HepG2 (cell line): ENCODE results near the gene NDUFAF5. TPM values are rescaled to one million over a fixed set of nuclear protein-coding genes. Genes with fewer than 3 reads are reported as not detected.

ENCODE experiments used
- BORCS8-MEF2B ChIP-seq: sonication (generic); formaldehyde crosslinking; IDR thresholded peaks from 2 replicates; pipeline ENCODE4 v1.8.0; 2022; ENCODE audit warnings: mild to moderate bottlenecking, missing genetic modification reagents
- E2F2 ChIP-seq: sonication (generic); formaldehyde crosslinking; IDR thresholded peaks from 2 replicates; pipeline ENCODE4 v1.4.0; 2020; ENCODE audit warnings: missing genetic modification reagents, borderline replicate concordance
- FUBP1 ChIP-seq: sonication (generic); formaldehyde crosslinking; IDR thresholded peaks from 2 replicates; pipeline ENCODE4 v1.5.1; 2020; ENCODE audit warnings: missing genetic modification reagents, mild to moderate bottlenecking, borderline replicate concordance
- GFI1 ChIP-seq: sonication (generic); formaldehyde crosslinking; IDR thresholded peaks from 2 replicates; pipeline ENCODE4 v1.5.0; 2020; ENCODE audit warnings: missing genetic modification reagents, mild to moderate bottlenecking, borderline replicate concordance
- HNRNPH1 ChIP-seq: fragments of 200-400 bp; formaldehyde crosslinking; optimal IDR thresholded peaks from 2 replicates; pipeline ENCODE3; 2017; ENCODE audit warnings: mild to moderate bottlenecking, low read depth, low read length
- HOXA3 ChIP-seq: sonication (generic); formaldehyde crosslinking; IDR thresholded peaks from 2 replicates; pipeline ENCODE4 v1.5.0; 2020; ENCODE audit warnings: missing genetic modification reagents
- JDP2 ChIP-seq: sonication (generic); formaldehyde crosslinking; IDR thresholded peaks from 2 replicates; pipeline ENCODE4 v1.8.1; 2022; ENCODE audit warnings: missing genetic modification reagents, borderline replicate concordance
- KMT2A ChIP-seq: sonication (generic); formaldehyde crosslinking; IDR thresholded peaks from 2 replicates; pipeline ENCODE4 v1.4.0; 2020; ENCODE audit warnings: missing genetic modification reagents
- LRRFIP1 ChIP-seq: sonication (generic); formaldehyde crosslinking; conservative IDR thresholded peaks from 2 replicates; pipeline ENCODE4 v1.4.0; 2020; ENCODE audit warnings: missing genetic modification reagents
- NFKB2 ChIP-seq: sonication (generic); formaldehyde crosslinking; IDR thresholded peaks from 2 replicates; pipeline ENCODE4 v1.4.0; 2020; ENCODE audit warnings: missing genetic modification reagents, borderline replicate concordance
- PRDM4 ChIP-seq: sonication (generic); formaldehyde crosslinking; IDR thresholded peaks from 2 replicates; pipeline ENCODE4 v1.9.0; 2021; ENCODE audit warnings: missing genetic modification reagents, borderline replicate concordance
- RBM22 ChIP-seq: fragments of 200-400 bp; formaldehyde crosslinking; optimal IDR thresholded peaks from 2 replicates; pipeline ENCODE3; 2017; ENCODE audit warnings: mild to moderate bottlenecking, low read length, moderate library complexity
- SAFB2 ChIP-seq: sonication (generic); formaldehyde crosslinking; IDR thresholded peaks from 2 replicates; pipeline ENCODE4 v1.5.1; 2020; ENCODE audit warnings: missing genetic modification reagents, low read depth, mild to moderate bottlenecking, borderline replicate concordance
- SMAD9 ChIP-seq: sonication (generic); formaldehyde crosslinking; IDR thresholded peaks from 2 replicates; pipeline ENCODE4 v1.5.1; 2020; ENCODE audit warnings: mild to moderate bottlenecking, missing genetic modification reagents
- SSRP1 ChIP-seq: IDR thresholded peaks from 2 replicates; pipeline ENCODE4 v1.6.1; 2016; ENCODE audit warnings: control low read depth
- TEAD3 ChIP-seq: optimal IDR thresholded peaks from 2 replicates; pipeline ENCODE3; 2016; ENCODE audit warnings: borderline replicate concordance
- ZFX ChIP-seq: sonication (generic); formaldehyde crosslinking; IDR thresholded peaks from 2 replicates; pipeline ENCODE4 v1.4.0; 2020; ENCODE audit warnings: mild to moderate bottlenecking, low read depth, missing genetic modification reagents, moderate library complexity
- ZNF263 ChIP-seq: sonication (generic); formaldehyde crosslinking; IDR thresholded peaks from 2 replicates; pipeline ENCODE4 v1.4.0; 2020; ENCODE audit warnings: missing genetic modification reagents
- ZNF34 ChIP-seq: sonication (generic); formaldehyde crosslinking; IDR thresholded peaks from 2 replicates; pipeline ENCODE4 v1.4.0; 2020; ENCODE audit warnings: mild to moderate bottlenecking, missing genetic modification reagents, borderline replicate concordance
- ZNF350 ChIP-seq: sonication (generic); formaldehyde crosslinking; IDR thresholded peaks from 2 replicates; pipeline ENCODE4 v1.4.0; 2020; ENCODE audit warnings: mild to moderate bottlenecking, low read depth, missing genetic modification reagents, borderline replicate concordance
- ZNF510 ChIP-seq: sonication (generic); formaldehyde crosslinking; IDR thresholded peaks from 2 replicates; pipeline ENCODE4 v1.4.0; 2020; ENCODE audit warnings: low read depth, mild to moderate bottlenecking, missing genetic modification reagents
- ZNF589 ChIP-seq: sonication (generic); formaldehyde crosslinking; conservative IDR thresholded peaks from 2 replicates; pipeline ENCODE4 v1.8.0; 2022; ENCODE audit warnings: mild to moderate bottlenecking, moderate library complexity, missing genetic modification reagents
- ZSCAN20 ChIP-seq: sonication (generic); formaldehyde crosslinking; IDR thresholded peaks from 2 replicates; pipeline ENCODE4 v1.4.0; 2020; ENCODE audit warnings: missing genetic modification reagents, mild to moderate bottlenecking, borderline replicate concordance
- polyA plus RNA-seq, 8 experiments: library from polyadenylated mRNA; depleted of rRNA in 3 of 8; stranded (reverse) in 7 of 8; unstranded in 1 of 8; fragments of >200 nt; fragmentation: Illumina TruSeq in 4 of 8; extraction: Trizol in 4 of 8; gene quantifications; 2 replicates each; pipeline versions ENCODE4 v1.2.1 to v1.2.3, GENCODE V29; 2011 to 2016; ENCODE audit warnings: low read depth in 4 of 8, missing spikeins in 1 of 8, mixed read lengths in 1 of 8; ENCODE audit not compliant: insufficient read depth in 1 of 8
- total RNA-seq, 5 experiments: library from RNA; depleted of rRNA; stranded (reverse); fragments of >200 nt; fragmentation: Illumina TruSeq; extraction: Trizol; gene quantifications; 2 replicates each; pipeline ENCODE4 v1.2.3, GENCODE V29; 2016; ENCODE audit warnings: low read depth in 1 of 5

Gene NDUFAF5
- total and polyA plus RNA-seq, 2 of the 13 experiments (the other 11 are each of a cell fraction or from before 2014, with no cell fraction given) = 23.1 to 66.7 TPM

GRCh38 chr20:13800728-13801134, 15.9 kb downstream of the NDUFAF5 start (continued):
- TF ChIP-seq ZNF34 (no peak), ZNF510 (CRISPR knock-in tag) (no peak), E2F2 (CRISPR knock-in tag) (no peak), HNRNPH1 (no peak), SAFB2 (CRISPR knock-in tag) (no peak), KMT2A (CRISPR knock-in tag) (peak; percentile 90), GFI1 (CRISPR knock-in tag) (no peak), FUBP1 (CRISPR knock-in tag) (0 out of 2 replicates have a peak, but pooled peaks have one; percentile 38), NFKB2 (CRISPR knock-in tag) (peak; percentile 85), ZNF589 (CRISPR knock-in tag) (no peak), SMAD9 (CRISPR knock-in tag) (no peak), LRRFIP1 (CRISPR knock-in tag) (no peak), BORCS8-MEF2B (CRISPR knock-in tag) (peak; percentile 81), PRDM4 (no peak), JDP2 (CRISPR knock-in tag) (no peak), TEAD3 (CRISPR knock-in tag) (peak; percentile 81), ZSCAN20 (CRISPR knock-in tag) (no peak), ZFX (CRISPR knock-in tag) (peak; percentile 56; the same call in 1 of the 2 replicates), ZNF263 (CRISPR knock-in tag) (peak; percentile 57), HOXA3 (peak; percentile 72), ZNF350 (peak; percentile 38; the same call in 1 of the 2 replicates), RBM22 (peak; percentile 79), SSRP1 (CRISPR knock-in tag) (0 out of 2 replicates have a peak, but pooled peaks have one; percentile 51)
